Neural crest cell (in vitro differentiated cells): Measurements from ENCODE around the gene ABHD1. TPM values are rescaled to one million over a fixed set of nuclear protein-coding genes. Genes with fewer than 3 reads are reported as not detected.
"Not testable (repeated sequence)": the region's sequence is repeated elsewhere in the genome, so short reads cannot be mapped to it uniquely, and the experiment has no call there.

Experiments
- DNase-seq: peaks from one replicate; pipeline ENCODE4 v3.0.0; 2021; ENCODE audit warnings: low read depth, mixed read lengths, low spot score
- H3K27ac Mint-ChIP-seq: one replicate; pipeline ENCODE4 v1.8.0; 2021; ENCODE audit warnings: mild to moderate bottlenecking, mixed read lengths; ENCODE audit not compliant: unreplicated experiment
- H3K27me3 Mint-ChIP-seq: 2 replicates; pipeline ENCODE4 v1.8.0; 2021; ENCODE audit warnings: low read depth, mild to moderate bottlenecking, mixed read lengths
- H3K36me3 Mint-ChIP-seq: 2 replicates; pipeline ENCODE4 v1.8.0; 2021; ENCODE audit warnings: low read depth, mild to moderate bottlenecking, mixed read lengths
- H3K4me1 Mint-ChIP-seq: 2 replicates; pipeline ENCODE4 v1.8.0; 2021; ENCODE audit warnings: mixed read lengths
- H3K4me3 Mint-ChIP-seq: one replicate; pipeline ENCODE4 v1.8.0; 2021; ENCODE audit warnings: mild to moderate bottlenecking, mixed read lengths
- H3K9me3 Mint-ChIP-seq: 2 replicates; pipeline ENCODE4 v1.8.0; 2021; ENCODE audit warnings: mixed read lengths
- CTCF ChIP-seq: fragments of 200-600 bp; sonication (generic); conservative IDR thresholded peaks from 2 replicates; pipeline ENCODE4 v1.5.0; 2021; ENCODE audit warnings: antibody characterized with exemption, mild to moderate bottlenecking
- long read RNA-seq: library from polyadenylated mRNA; unstranded; transcript quantifications from one replicate; pipeline ENCODE4 v2.0.0, GENCODE V29; 2020
- total RNA-seq: library from RNA; stranded (reverse); gene quantifications from 2 replicates; pipeline ENCODE4 v1.2.1, GENCODE V29; 2021

The ABHD1 gene
- 0.47 and 0.82 TPM in 2 replicates for total RNA-seq
- long read RNA-seq, result 0 reads

DNA sequence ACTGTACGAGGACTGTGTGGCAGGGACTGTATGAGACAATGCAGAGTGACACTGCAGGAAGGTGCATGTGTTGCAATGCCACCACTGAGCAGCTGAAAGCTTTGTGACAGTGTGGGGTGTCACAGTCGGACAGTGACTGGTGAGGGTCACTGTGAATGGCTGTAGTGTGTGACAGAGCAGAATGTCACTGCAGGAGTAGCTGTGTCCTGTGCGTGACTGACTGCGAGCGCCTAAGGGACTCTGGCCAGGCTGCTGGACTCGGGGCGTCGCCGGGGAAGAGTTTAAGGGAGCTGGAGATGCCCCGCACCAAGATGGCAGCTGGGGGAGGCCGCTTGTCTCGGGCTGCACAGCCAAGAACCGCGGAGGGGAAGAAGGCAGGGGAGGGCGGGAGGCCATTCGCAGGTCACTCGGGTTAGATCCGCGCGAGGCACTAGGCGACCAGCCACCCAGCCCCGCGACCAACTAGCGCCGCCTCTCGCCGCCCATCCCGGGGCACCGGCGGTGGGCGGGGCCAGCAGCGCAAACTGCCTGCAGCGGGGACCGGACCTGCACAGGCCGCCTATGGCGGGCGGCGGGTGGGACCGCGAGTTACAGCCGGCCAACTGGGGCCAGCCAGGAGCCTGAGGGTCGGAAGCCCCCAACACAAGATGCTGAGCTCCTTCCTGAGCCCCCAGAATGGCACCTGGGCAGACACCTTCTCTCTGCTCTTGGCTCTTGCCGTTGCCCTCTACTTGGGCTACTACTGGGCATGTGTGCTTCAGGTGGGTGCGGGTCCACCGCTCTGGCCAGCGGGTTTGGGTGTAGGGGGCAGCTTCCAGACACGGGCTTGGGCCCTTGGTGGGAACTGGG lies at the start of gene ABHD1:
Gene ABHD1, plus strand, starts transcription at position 514 of the 849 bp plus-strand sequence. Its CDS starts 134 bp downstream, at position 648.
- peaks cover 11% of the 10 kb centered on the region for H3K4me1 Mint-ChIP-seq
- no peaks in the 10 kb centered on the region for H3K9me3 Mint-ChIP-seq
- H3K36me3 Mint-ChIP-seq, result no peaks in the 10 kb centered on the region
- no peak for TF ChIP-seq CTCF
- peak within 1 kb of the TSS; percentile 88 for H3K4me3 Mint-ChIP-seq
- peaks cover 53% of the 10 kb centered on the region for H3K27me3 Mint-ChIP-seq
- H3K27ac Mint-ChIP-seq, result no peak within 1 kb of the TSS
- peak; percentile 44 for DNase-seq

DNA sequence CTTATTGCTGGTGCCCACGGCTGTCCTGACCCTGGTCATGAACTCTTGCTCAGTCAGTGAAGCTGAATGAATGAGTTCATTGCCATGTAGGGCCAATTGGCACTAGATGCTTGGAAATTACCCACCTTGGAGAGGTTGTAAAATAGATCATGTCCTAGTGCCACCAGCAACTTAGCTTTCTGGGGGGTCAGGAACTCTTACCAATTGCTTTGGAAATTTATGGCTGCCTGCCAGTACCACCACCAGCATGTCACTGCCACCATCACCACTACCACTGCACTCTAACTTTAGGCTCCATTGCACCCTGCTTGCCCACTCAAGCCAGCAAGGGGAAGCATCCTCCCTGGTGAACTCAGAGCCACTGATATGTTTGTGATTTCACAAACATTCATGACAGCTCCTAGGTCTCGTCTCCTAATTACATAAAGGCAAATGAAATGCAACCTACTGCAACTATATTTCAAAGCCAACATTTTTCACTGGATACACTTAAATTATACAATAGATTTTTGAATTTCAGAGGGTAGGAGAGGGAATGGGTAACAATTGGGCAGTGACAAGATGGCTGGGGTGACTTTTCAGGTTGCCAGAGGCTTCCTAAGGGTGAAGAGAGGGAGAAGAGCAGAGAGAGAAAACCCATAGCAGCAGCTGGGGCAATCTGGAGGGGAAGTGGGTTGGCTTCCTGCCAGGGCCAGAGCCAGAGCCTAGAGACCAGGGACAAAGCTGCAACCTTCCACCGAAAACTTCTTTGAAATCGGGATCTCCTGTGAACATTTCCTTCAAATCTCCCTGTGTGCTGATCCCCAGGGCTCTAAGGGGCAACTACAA lies 48.7 kb upstream of the ABHD1 start:
- Mint-ChIP-seq H3K9me3 (no peaks in the 10 kb centered on the region), H3K4me3 (peak overlapping the region; percentile 70), H3K4me1 (peaks cover 67% of the 10 kb centered on the region), H3K27ac (peak overlapping the region; percentile 45), H3K27me3 (no peaks in the 10 kb centered on the region), H3K36me3 (no peaks in the 10 kb centered on the region)
- TF ChIP-seq CTCF, result no peak
- DNase-seq, result no peak

- H3K4me1 Mint-ChIP-seq, result peaks cover 66% of the 10 kb centered on the region
- H3K27me3 Mint-ChIP-seq, DNase-seq, H3K9me3 Mint-ChIP-seq, H3K36me3 Mint-ChIP-seq: not testable (repeated sequence)
- peak overlapping the region; percentile 70 for H3K4me3 Mint-ChIP-seq
- peak overlapping the region; percentile 43 for H3K27ac Mint-ChIP-seq
Measured at GRCh38 chr2:27075566-27075871, 48.1 kb upstream of the ABHD1 start.

DNA sequence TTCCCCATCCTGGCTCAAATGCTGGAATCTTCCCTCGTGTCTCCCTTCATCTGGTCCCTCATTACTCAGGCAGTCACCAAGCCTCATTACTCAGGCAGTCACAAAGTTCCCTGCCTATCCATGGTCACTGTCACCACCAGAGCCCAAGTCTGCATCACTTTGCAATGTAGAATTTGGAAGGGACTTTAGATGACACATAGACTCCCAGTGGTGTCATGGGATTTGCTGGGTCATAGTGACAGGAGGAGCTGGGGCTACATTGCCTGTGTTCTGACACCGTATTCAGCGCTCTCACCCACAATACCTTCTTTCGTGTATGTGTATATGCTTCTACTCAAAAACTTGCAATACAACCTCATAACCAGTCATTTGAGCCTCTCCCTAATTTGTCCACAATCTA lies 47.3 kb upstream of the ABHD1 start:
- Mint-ChIP-seq H3K9me3 (no peaks in the 10 kb centered on the region), H3K27me3 (peaks cover 2% of the 10 kb centered on the region), H3K4me1 (peaks cover 66% of the 10 kb centered on the region), H3K36me3 (no peaks in the 10 kb centered on the region), H3K27ac (no peak overlapping the region), H3K4me3 (peak overlapping the region; percentile 21)
- DNase-seq, result no peak
- TF ChIP-seq CTCF, result no peak

GRCh38 chr2:27077231-27077630 lies 46.4 kb upstream of the ABHD1 start:
- H3K27ac Mint-ChIP-seq, result peak overlapping the region; percentile 60
- no peaks in the 10 kb centered on the region for H3K36me3 Mint-ChIP-seq
- peaks cover 68% of the 10 kb centered on the region for H3K4me1 Mint-ChIP-seq
- no peak for DNase-seq
- peak overlapping the region; percentile 21 for H3K4me3 Mint-ChIP-seq
- no peak for TF ChIP-seq CTCF
- H3K9me3 Mint-ChIP-seq, result no peaks in the 10 kb centered on the region
- H3K27me3 Mint-ChIP-seq, result peaks cover 3% of the 10 kb centered on the region
